Measurements from ENCODE around the gene RAF1. TPM values are rescaled to one million over a fixed set of nuclear protein-coding genes. Genes with fewer than 3 reads are reported as not detected.

RAF1 gene
- total and polyA plus RNA-seq, 9 of the 15 experiments (the other 6 are each of a cell fraction or from before 2014, with no cell fraction given): 28.0 to 183 (median 85.6) TPM

GRCh38 chr3:12578742-12579141 lies 85.2 kb downstream of the RAF1 start:
- in situ Hi-C loops (cut with MboI) (no loop called here), intact Hi-C loops (cut with micrococcal nuclease) (no loop called here)
- DNase-seq (ENCODE audit: extremely low read depth in 1 of 4, low spot score in 3 of 4): peak in 2 of 4 experiments; percentile 54 to 56
- H4K20me1 ChIP-seq (replicated peaks; ENCODE audit: control insufficient read depth, insufficient read depth, low read length): peaks cover 8% of the 10 kb centered on the region; the same call in 1 of the 2 replicates
- no peak overlapping the region for H3K4me3 ChIP-seq
- BruUV-seq (replicated peaks): no TSS peak
- H3K9ac ChIP-seq (ENCODE audit: insufficient read depth in 1 of 2, low read depth in 2 of 2, low read length in 2 of 2): no peak overlapping the region
- WGBS (ENCODE audit: insufficient coverage, low coverage, missing lambda C conversion rate): 64% methylated on average over 2 of the region's 2 CpGs
- H3K79me2 ChIP-seq (ENCODE audit: control insufficient read depth, insufficient read depth, low read length): no peaks in the 10 kb centered on the region
- TF ChIP-seq NR4A1 (CRISPR knock-in tag; IDR thresholded peaks at IDR 0.05) (no peak), NR4A1 (tag; IDR thresholded peaks at IDR 0.05) (no peak), MCM7 (IDR thresholded peaks at IDR 0.05) (no peak), ZNF583 (CRISPR knock-in tag; IDR thresholded peaks at IDR 0.05) (no peak), CTCF (IDR thresholded peaks at IDR 0.05 in 2 of 3, conservative IDR thresholded peaks at IDR 0.05 in 1 of 3; ENCODE audit: insufficient read depth in 2 of 3, low read depth in 1 of 3, low read length in 3 of 3) (peak in 2 of 3 experiments; percentile 10 to 28; a peak in 1 of 6 replicates), WHSC1 (IDR thresholded peaks at IDR 0.05; ENCODE audit: low read length) (no peak), ZNF384 (IDR thresholded peaks at IDR 0.05; ENCODE audit: low read depth, low read length) (peak; percentile 43; the same call in 1 of the 2 replicates)
- H3K36me3 ChIP-seq (ENCODE audit: control insufficient read depth, insufficient read depth, low read length): peaks cover 95% of the 10 kb centered on the region
- no peak for FAIRE-seq
- CTCF ChIA-PET (ENCODE audit: low intra/inter-chr PET ratio): interaction anchor here (0.7 to 0.8 kb wide), 2 partner anchors 102 to 289 kb away, joined by 3 to 5 read pairs; no protein-coding TSS in a partner anchor
- H3K9me3 ChIP-seq (replicated peaks; ENCODE audit: control insufficient read depth, insufficient read depth, low read depth, low read length): no peaks in the 10 kb centered on the region
- POLR2A ChIA-PET: interaction anchor here (0.6 to 1.5 kb wide), 6 partner anchors 8 to 119 kb away, joined by 3 to 6 read pairs (median 4); no protein-coding TSS in a partner anchor
- no peak overlapping the region for H2AFZ ChIP-seq (ENCODE audit: low read depth, low read length)
- H3K27me3 ChIP-seq (ENCODE audit: control insufficient read depth in 2 of 2, insufficient read depth in 2 of 2, low read length in 2 of 2): no peaks in the 10 kb centered on the region
- H3K9me1 ChIP-seq (ENCODE audit: control insufficient read depth, insufficient read depth, low read length): no peaks in the 10 kb centered on the region
- no peaks in the 10 kb centered on the region; a peak in 2 of 5 replicates for H3K4me1 ChIP-seq (replicated peaks in 1 of 2; ENCODE audit: control insufficient read depth in 2 of 2, insufficient read depth in 2 of 2, low read length in 2 of 2)
- no peak overlapping the region for H3K27ac ChIP-seq (ENCODE audit: extremely low read depth, low read depth, low read length)
- ATAC-seq: no peak
- H3K4me2 ChIP-seq (ENCODE audit: insufficient read depth, low read length): no peak overlapping the region

Measured in K562 (cell line).